ENCODE results near the gene RILPL1.
A peak's percentile ranks its signal among the peaks of the same experiment; 100 is the strongest.
"Not testable (repeated sequence)": the region's sequence is repeated elsewhere in the genome, so short reads cannot be mapped to it uniquely, and the experiment has no call there.

Gene RILPL1

GRCh38 chr12:123453165-123453564, 80.4 kb downstream of the RILPL1 start:
- no peak for DNase-seq

GRCh38 chr12:123452276-123452550, 81.3 kb downstream of the RILPL1 start:
- DNase-seq, result not testable (repeated sequence)

GRCh38 chr12:123450636-123451035, 82.9 kb downstream of the RILPL1 start:
- DNase-seq, result no peak

GRCh38 chr12:123449856-123450255, 83.7 kb downstream of the RILPL1 start:
- no peak for DNase-seq

GRCh38 chr12:123449249-123449733, 84.2 kb downstream of the RILPL1 start:
- no peak for DNase-seq

- no peak for DNase-seq
Observed at GRCh38 chr12:123446333-123446713, 87.2 kb downstream of the RILPL1 start.

- no peak for DNase-seq
Observed at GRCh38 chr12:123445388-123446332, 87.9 kb downstream of the RILPL1 start.

- DNase-seq, result no peak
Observed at GRCh38 chr12:123444092-123445026, 89.2 kb downstream of the RILPL1 start.

GRCh38 chr12:123442774-123443173, 90.7 kb downstream of the RILPL1 start:
- DNase-seq, result no peak

GRCh38 chr12:123441523-123442164, 91.9 kb downstream of the RILPL1 start:
- no peak for DNase-seq

GRCh38 chr12:123436017-123436964, 97.2 kb downstream of the RILPL1 start, which contains the start of gene RILPL2:
RILPL2 (minus strand) TSS chr12:123436684; CDS start chr12:123436420, 264 bp downstream.
- peak; percentile 93 for DNase-seq

- DNase-seq, result no peak
Observed at GRCh38 chr12:123435636-123436016, 97.9 kb downstream of the RILPL1 start.

GRCh38 chr12:123433615-123434014, 99.9 kb downstream of the RILPL1 start:
- no peak for DNase-seq

GRCh38 chr12:123431951-123432817, 101.3 kb downstream of the RILPL1 start:
- DNase-seq, result peak; percentile 35

GRCh38 chr12:123429101-123429500, 104.4 kb downstream of the RILPL1 start:
- DNase-seq, result not testable (repeated sequence)

- DNase-seq, result no peak
Observed at GRCh38 chr12:123428591-123428990, 104.9 kb downstream of the RILPL1 start.

GRCh38 chr12:123427036-123427769, 106.3 kb downstream of the RILPL1 start:
- peak; percentile 11 for DNase-seq

- no peak for DNase-seq
Observed at GRCh38 chr12:123421314-123421713, 112.2 kb downstream of the RILPL1 start.
